ENCODE data around the gene CLTRN. TPM values are rescaled to one million over a fixed set of nuclear protein-coding genes. Genes with fewer than 3 reads are reported as not detected.

The CLTRN gene
- total and polyA plus RNA-seq, 2 of the 8 experiments (the other 6 are each of a cell fraction or from before 2014, with no cell fraction given), result 1.2 to 1.3 TPM

DNA sequence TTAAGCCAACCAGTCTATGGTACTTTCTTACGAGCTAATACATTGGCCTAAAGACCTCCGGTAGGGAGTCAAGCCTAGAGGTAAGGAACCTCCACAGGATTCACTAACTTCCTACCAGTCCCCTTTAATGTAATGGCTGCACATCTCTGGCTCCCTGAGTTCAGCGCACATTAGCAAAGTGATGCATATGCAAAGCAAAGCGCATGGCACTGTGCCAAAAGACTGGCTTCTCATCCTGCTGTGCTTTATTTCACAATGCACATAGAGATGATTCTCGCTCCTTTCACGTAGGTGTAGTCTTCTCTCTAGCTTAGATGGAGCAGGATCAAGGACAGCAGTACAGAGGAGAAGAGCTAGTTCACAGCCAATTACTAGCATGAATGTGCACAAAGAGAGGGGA, 14.6 kb upstream of the CLTRN start (continued):
- TF ChIP-seq, protein P1, sequence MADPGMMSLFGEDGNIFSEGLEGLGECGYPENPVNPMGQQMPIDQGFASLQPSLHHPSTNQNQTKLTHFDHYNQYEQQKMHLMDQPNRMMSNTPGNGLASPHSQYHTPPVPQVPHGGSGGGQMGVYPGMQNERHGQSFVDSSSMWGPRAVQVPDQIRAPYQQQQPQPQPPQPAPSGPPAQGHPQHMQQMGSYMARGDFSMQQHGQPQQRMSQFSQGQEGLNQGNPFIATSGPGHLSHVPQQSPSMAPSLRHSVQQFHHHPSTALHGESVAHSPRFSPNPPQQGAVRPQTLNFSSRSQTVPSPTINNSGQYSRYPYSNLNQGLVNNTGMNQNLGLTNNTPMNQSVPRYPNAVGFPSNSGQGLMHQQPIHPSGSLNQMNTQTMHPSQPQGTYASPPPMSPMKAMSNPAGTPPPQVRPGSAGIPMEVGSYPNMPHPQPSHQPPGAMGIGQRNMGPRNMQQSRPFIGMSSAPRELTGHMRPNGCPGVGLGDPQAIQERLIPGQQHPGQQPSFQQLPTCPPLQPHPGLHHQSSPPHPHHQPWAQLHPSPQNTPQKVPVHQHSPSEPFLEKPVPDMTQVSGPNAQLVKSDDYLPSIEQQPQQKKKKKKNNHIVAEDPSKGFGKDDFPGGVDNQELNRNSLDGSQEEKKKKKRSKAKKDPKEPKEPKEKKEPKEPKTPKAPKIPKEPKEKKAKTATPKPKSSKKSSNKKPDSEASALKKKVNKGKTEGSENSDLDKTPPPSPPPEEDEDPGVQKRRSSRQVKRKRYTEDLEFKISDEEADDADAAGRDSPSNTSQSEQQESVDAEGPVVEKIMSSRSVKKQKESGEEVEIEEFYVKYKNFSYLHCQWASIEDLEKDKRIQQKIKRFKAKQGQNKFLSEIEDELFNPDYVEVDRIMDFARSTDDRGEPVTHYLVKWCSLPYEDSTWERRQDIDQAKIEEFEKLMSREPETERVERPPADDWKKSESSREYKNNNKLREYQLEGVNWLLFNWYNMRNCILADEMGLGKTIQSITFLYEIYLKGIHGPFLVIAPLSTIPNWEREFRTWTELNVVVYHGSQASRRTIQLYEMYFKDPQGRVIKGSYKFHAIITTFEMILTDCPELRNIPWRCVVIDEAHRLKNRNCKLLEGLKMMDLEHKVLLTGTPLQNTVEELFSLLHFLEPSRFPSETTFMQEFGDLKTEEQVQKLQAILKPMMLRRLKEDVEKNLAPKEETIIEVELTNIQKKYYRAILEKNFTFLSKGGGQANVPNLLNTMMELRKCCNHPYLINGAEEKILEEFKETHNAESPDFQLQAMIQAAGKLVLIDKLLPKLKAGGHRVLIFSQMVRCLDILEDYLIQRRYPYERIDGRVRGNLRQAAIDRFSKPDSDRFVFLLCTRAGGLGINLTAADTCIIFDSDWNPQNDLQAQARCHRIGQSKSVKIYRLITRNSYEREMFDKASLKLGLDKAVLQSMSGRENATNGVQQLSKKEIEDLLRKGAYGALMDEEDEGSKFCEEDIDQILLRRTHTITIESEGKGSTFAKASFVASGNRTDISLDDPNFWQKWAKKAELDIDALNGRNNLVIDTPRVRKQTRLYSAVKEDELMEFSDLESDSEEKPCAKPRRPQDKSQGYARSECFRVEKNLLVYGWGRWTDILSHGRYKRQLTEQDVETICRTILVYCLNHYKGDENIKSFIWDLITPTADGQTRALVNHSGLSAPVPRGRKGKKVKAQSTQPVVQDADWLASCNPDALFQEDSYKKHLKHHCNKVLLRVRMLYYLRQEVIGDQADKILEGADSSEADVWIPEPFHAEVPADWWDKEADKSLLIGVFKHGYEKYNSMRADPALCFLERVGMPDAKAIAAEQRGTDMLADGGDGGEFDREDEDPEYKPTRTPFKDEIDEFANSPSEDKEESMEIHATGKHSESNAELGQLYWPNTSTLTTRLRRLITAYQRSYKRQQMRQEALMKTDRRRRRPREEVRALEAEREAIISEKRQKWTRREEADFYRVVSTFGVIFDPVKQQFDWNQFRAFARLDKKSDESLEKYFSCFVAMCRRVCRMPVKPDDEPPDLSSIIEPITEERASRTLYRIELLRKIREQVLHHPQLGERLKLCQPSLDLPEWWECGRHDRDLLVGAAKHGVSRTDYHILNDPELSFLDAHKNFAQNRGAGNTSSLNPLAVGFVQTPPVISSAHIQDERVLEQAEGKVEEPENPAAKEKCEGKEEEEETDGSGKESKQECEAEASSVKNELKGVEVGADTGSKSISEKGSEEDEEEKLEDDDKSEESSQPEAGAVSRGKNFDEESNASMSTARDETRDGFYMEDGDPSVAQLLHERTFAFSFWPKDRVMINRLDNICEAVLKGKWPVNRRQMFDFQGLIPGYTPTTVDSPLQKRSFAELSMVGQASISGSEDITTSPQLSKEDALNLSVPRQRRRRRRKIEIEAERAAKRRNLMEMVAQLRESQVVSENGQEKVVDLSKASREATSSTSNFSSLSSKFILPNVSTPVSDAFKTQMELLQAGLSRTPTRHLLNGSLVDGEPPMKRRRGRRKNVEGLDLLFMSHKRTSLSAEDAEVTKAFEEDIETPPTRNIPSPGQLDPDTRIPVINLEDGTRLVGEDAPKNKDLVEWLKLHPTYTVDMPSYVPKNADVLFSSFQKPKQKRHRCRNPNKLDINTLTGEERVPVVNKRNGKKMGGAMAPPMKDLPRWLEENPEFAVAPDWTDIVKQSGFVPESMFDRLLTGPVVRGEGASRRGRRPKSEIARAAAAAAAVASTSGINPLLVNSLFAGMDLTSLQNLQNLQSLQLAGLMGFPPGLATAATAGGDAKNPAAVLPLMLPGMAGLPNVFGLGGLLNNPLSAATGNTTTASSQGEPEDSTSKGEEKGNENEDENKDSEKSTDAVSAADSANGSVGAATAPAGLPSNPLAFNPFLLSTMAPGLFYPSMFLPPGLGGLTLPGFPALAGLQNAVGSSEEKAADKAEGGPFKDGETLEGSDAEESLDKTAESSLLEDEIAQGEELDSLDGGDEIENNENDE (IDR thresholded peaks at IDR 0.05; ENCODE audit: insufficient replicate concordance, low read length), result no peak
- TF ChIP-seq FOSL1 (IDR thresholded peaks at IDR 0.05; ENCODE audit: insufficient read depth, low read depth, low read length) (no peak), ASH2L (IDR thresholded peaks at IDR 0.05; ENCODE audit: low read length) (no peak), GTF2F1 (IDR thresholded peaks at IDR 0.05; ENCODE audit: borderline replicate concordance, low read depth, low read length) (no peak), TCF12 (IDR thresholded peaks at IDR 0.05; ENCODE audit: low read depth, low read length) (no peak), RNF2 (IDR thresholded peaks at IDR 0.05; ENCODE audit: borderline replicate concordance, low read depth, low read length, missing control alignments, poor library complexity, severe bottlenecking) (no peak), CREB1 (IDR thresholded peaks at IDR 0.05) (no peak), HDAC6 (IDR thresholded peaks at IDR 0.05; ENCODE audit: low read depth, low read length) (no peak), SIN3A (conservative IDR thresholded peaks at IDR 0.05 in 1 of 2, IDR thresholded peaks at IDR 0.05 in 1 of 2; ENCODE audit: low read depth in 1 of 2, low read length in 2 of 2) (no peak), NANOG (IDR thresholded peaks at IDR 0.05; ENCODE audit: insufficient read depth, low read depth, low read length, poor library complexity, severe bottlenecking) (no peak)
